Hepatocyte (in vitro differentiated cells): ENCODE data around the gene TSHZ1. TPM values are rescaled to one million over a fixed set of nuclear protein-coding genes. Genes with fewer than 3 reads are reported as not detected.

Source experiments
- DNase-seq: peaks from one replicate; pipeline ENCODE4 v3.0.0-alpha.2; 2016; ENCODE audit warnings: low spot score
- H2AFZ ChIP-seq: fragments of 200-600 bp; sonication (generic); 2 replicates; pipeline ENCODE4 v1.6.0; 2016; ENCODE audit warnings: antibody characterized with exemption, mild to moderate bottlenecking
- H3K27ac ChIP-seq: fragments of 200-600 bp; sonication (generic); 2 replicates; pipeline ENCODE4 v1.5.1; 2016; ENCODE audit warnings: mild to moderate bottlenecking
- H3K27me3 ChIP-seq: fragments of 200-600 bp; sonication (generic); 2 replicates; pipeline ENCODE4 v1.6.1; 2016
- H3K36me3 ChIP-seq: fragments of 200-600 bp; sonication (generic); replicated peaks from 2 replicates; pipeline ENCODE4 v1.5.1; 2016; ENCODE audit warnings: low read depth; ENCODE audit not compliant: insufficient read depth
- H3K4me1 ChIP-seq: fragments of 200-600 bp; sonication (generic); 2 replicates; pipeline ENCODE4 v1.5.1; 2016; ENCODE audit warnings: mild to moderate bottlenecking, moderate library complexity; ENCODE audit not compliant: insufficient read depth
- H3K4me2 ChIP-seq: fragments of 200-600 bp; sonication (generic); 2 replicates; pipeline ENCODE4 v1.6.0; 2016
- H3K4me3 ChIP-seq: fragments of 200-600 bp; sonication (generic); 2 replicates; pipeline ENCODE4 v1.5.1; 2016; ENCODE audit warnings: mild to moderate bottlenecking
- H3K79me2 ChIP-seq: fragments of 200-600 bp; sonication (generic); 2 replicates; pipeline ENCODE4 v1.6.0; 2017; ENCODE audit warnings: mild to moderate bottlenecking
- H3K9me2 ChIP-seq: fragments of 200-600 bp; sonication (generic); replicated peaks from 2 replicates; pipeline ENCODE4 v1.6.0; 2017; ENCODE audit warnings: mild to moderate bottlenecking; ENCODE audit not compliant: insufficient read depth
- H3K9me3 ChIP-seq: fragments of 200-600 bp; sonication (generic); 2 replicates; pipeline ENCODE4 v1.5.1; 2016; ENCODE audit warnings: low read depth, mild to moderate bottlenecking
- H4K20me1 ChIP-seq: fragments of 200-600 bp; sonication (generic); 2 replicates; pipeline ENCODE4 v1.6.0; 2016; ENCODE audit warnings: mild to moderate bottlenecking; ENCODE audit not compliant: insufficient read depth, poor library complexity, severe bottlenecking
- CTCF ChIP-seq: fragments of 200-600 bp; sonication (generic); IDR thresholded peaks from 2 replicates; pipeline ENCODE4 v1.5.1; 2016; ENCODE audit warnings: antibody characterized with exemption, mild to moderate bottlenecking; ENCODE audit not compliant: poor library complexity
- EZH2 ChIP-seq: fragments of 200-600 bp; sonication (generic); IDR thresholded peaks from 2 replicates; pipeline ENCODE4 v1.6.1; 2016; ENCODE audit warnings: antibody characterized with exemption, mild to moderate bottlenecking, borderline replicate concordance
- EZH2phosphoT487 ChIP-seq: fragments of 200-600 bp; sonication (generic); IDR thresholded peaks from one replicate; pipeline ENCODE4 v1.6.1; 2018; ENCODE audit warnings: antibody characterized with exemption, mild to moderate bottlenecking, low read depth, moderate library complexity; ENCODE audit not compliant: unreplicated experiment, severe bottlenecking
- WGBS: methylation state at CpG from one replicate; pipeline ENCODE4 v1.1.6; 2016; ENCODE audit warnings: low lambda C conversion rate; ENCODE audit errors: missing lambda C conversion rate; 5-methylcytosine and 5-hydroxymethylcytosine counted together
- polyA plus RNA-seq: library from polyadenylated mRNA; unstranded; fragments of >200 nt; fragmentation: Nextera tagmentation; extraction: Ambion mirVana; gene quantifications from 2 replicates; pipeline ENCODE4 v1.2.1, GENCODE V29; 2016
- total RNA-seq: library from RNA; depleted of rRNA; stranded (reverse); fragments of >200 nt; gene quantifications from 2 replicates; pipeline ENCODE4 v1.2.3, GENCODE V29; 2014

Gene TSHZ1
- total and polyA plus RNA-seq, 2 experiments from 2014 or later: 8.5 to 13.1 TPM

GRCh38 chr18:75275226-75275625 is 64.6 kb downstream of the TSHZ1 start:
- no peak for DNase-seq
- Histone ChIP-seq H3K79me2 (peaks cover 98% of the 10 kb centered on the region), H4K20me1 (peaks cover 11% of the 10 kb centered on the region), H3K36me3 (no peaks in the 10 kb centered on the region), H2AFZ (no peak overlapping the region), H3K4me2 (no peak overlapping the region), H3K27me3 (no peaks in the 10 kb centered on the region), H3K4me3 (no peak overlapping the region), H3K9me3 (no peaks in the 10 kb centered on the region), H3K27ac (no peak overlapping the region), H3K9me2 (no peaks in the 10 kb centered on the region), H3K4me1 (no peaks in the 10 kb centered on the region)
- TF ChIP-seq CTCF: no peak
- no peak for TF ChIP-seq EZH2
- TF ChIP-seq EZH2phosphoT487: no peak
- 86% methylated on average over 8 of the region's 8 CpGs for WGBS

GRCh38 chr18:75276818-75277609 is 66.4 kb downstream of the TSHZ1 start:
- Histone ChIP-seq H3K27ac (no peak overlapping the region), H3K79me2 (peaks cover 91% of the 10 kb centered on the region), H3K27me3 (no peaks in the 10 kb centered on the region), H3K36me3 (no peaks in the 10 kb centered on the region), H3K9me3 (no peaks in the 10 kb centered on the region), H3K4me2 (no peak overlapping the region), H3K4me3 (no peak overlapping the region), H3K9me2 (no peaks in the 10 kb centered on the region), H2AFZ (no peak overlapping the region), H3K4me1 (no peaks in the 10 kb centered on the region), H4K20me1 (peaks cover 11% of the 10 kb centered on the region)
- TF ChIP-seq CTCF (no peak), EZH2phosphoT487 (no peak), EZH2 (no peak)
- no peak for DNase-seq
- WGBS: 87% methylated on average over 16 of the region's 16 CpGs

DNA sequence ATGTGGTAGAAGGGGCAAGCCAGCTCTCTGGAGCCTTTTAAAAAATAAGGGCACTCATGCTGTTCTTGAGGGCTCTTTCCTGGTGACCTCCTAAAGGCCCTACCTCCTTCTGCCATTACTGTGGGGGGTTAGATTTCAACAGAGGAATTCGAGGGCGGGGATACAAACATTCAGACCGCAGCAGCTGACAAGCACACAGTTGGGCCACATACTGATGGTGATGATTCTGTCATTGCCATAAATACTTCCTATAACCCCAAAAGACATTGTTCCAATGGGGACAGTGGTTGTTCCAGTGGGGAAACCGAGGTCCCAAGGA is 67.0 kb downstream of the TSHZ1 start:
- H4K20me1 ChIP-seq: peaks cover 11% of the 10 kb centered on the region
- H3K36me3 ChIP-seq: no peaks in the 10 kb centered on the region
- H3K9me2 ChIP-seq: no peaks in the 10 kb centered on the region
- no peak overlapping the region for H3K4me3 ChIP-seq
- TF ChIP-seq CTCF: no peak
- no peak for TF ChIP-seq EZH2
- TF ChIP-seq EZH2phosphoT487: no peak
- no peak overlapping the region for H2AFZ ChIP-seq
- no peaks in the 10 kb centered on the region for H3K9me3 ChIP-seq
- peaks cover 88% of the 10 kb centered on the region for H3K79me2 ChIP-seq
- no peaks in the 10 kb centered on the region for H3K4me1 ChIP-seq
- WGBS: 90% methylated on average over 4 of the region's 4 CpGs
- no peak for DNase-seq
- no peaks in the 10 kb centered on the region for H3K27me3 ChIP-seq
- H3K27ac ChIP-seq: no peak overlapping the region
- H3K4me2 ChIP-seq: no peak overlapping the region
